Activated CD8-positive, alpha-beta memory T cell treated with anti-CD3 and anti-CD28 coated beads, Interleukin-2, amount 50 U/mL, for 48 hours (primary cell): Measurements from ENCODE around the gene NIPSNAP2.
"Not testable (repeated sequence)": the region's sequence is repeated elsewhere in the genome, so short reads cannot be mapped to it uniquely, and the experiment has no call there.

ENCODE experiments used
- DNase-seq: peaks from one replicate; pipeline ENCODE4 v3.0.0-alpha.2; 2020

The NIPSNAP2 gene

DNA sequence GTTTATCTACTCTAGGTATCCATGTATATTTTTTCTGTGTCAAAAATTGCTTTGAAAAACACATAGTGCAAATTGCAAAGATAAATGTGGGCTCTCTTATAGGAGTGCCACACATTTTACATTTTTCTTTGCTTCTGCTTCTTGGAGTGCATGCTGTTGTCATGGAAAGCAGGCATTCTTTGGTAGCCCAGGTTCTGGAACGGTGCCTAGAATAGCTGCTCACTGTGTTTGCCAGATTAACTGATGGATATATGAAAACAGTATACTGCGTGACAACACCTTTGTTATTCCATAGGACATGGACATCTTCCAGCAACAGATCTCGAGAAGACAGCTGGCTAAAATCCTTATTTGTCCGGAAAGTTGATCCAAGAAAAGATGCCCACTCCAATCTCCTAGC lies 13.4 kb downstream of the NIPSNAP2 start:
- DNase-seq: no peak

DNA sequence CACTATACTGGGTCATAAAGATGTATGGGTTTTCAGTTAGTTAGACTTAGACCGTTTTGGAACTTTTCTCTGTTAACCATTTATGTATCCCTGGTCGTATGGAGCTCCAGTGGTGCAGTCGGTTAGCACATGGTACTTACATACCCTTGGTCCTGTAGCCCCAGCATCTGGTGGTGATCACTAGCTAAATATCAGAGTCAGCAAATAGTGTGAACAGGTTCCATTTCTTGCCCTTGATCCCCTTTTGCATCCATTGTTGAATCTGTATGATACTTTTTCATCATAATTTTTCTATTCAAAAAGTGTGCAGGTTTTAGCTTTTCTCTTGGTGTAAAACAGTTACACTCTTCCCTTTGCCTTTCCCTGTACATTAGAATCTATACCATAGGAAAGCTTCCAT lies 15.9 kb downstream of the NIPSNAP2 start:
- no peak for DNase-seq

DNA sequence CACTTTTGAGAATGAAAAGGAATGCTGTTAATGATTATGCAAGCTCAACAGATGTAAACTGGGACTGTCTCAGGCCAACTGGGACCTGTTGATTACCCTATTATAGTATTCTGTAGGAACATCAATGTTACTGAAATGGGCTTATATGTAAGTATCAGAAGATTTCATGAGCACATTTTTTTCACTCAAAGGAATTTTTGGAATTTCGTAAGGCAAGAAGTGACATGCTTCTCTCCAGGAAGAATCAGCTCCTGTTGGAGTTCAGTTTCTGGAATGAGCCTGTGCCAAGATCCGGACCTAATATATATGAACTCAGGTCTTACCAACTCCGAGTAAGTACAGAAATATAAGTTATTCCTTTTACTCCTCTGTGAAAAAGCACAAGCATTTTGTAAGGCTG lies 19.2 kb downstream of the NIPSNAP2 start:
- no peak for DNase-seq

DNA sequence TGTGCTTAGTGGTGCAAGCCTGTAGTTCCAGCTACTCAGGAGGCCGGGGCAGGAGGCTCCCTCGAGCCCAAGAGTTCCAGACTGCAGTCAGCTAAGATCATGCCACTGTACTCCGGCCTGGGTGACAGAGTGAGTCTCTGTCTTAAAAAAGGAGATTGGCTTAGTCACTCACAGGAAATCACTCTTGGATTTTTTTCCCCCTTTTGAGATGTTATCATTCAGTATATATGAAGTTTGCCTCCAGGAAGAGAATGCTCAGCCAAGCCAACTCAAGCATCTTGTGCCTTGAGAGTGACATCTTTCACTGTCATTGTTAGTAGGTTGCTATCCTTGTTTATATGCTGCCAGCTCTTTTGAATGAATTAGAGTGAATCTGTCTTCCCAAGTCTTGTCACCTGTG lies 28.0 kb downstream of the NIPSNAP2 start:
- DNase-seq: no peak

DNA sequence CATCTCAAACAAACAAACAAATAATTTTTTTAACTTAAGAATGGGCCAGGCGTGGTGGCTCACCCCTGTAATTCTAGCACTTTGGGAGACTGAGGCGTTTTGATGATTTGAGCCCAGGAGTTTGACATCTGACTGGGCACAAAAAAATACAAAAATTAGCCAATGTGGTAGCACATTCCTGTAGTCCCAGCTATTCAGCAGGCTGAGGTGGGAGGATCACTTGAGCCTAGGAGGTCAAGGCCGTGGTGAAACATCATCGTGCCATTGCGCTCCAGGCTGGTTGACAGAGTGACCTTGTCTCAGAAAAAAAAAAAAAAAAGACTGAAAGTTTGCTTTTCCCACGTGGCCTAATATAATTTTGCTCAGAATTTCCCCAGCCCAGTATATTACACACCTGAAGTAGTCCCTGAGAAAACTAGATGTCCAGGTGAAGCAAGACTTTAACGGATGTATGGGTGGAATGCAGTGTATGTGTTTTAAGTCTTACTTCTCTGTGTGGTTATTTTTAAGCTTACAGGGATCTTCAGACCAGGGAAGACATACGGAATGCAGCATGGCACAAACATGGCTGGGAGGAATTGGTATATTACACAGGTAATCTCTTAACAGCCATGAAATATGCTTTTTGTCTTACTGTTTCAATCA lies 32.6 kb downstream of the NIPSNAP2 start:
- no peak for DNase-seq

DNA sequence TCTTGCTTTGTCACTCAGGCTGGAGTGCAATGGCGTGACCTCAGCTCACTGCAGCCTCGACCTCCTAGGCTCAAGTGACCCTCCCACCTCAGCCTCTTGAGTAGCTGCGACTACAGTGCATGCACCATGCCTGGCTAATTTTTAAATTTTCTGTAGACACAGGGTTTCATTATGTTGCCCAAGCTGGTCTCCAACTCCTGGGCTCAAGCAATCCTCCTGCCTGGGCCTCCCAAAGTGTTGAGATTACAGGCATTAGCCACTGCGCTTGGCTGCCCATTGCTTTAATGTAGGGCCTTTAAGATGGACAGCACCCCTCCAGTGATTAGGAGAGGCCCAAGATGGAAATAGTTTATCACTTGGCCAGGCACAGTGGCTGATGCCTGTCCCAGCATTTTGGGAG lies 39.4 kb downstream of the NIPSNAP2 start:
- no peak for DNase-seq

DNA sequence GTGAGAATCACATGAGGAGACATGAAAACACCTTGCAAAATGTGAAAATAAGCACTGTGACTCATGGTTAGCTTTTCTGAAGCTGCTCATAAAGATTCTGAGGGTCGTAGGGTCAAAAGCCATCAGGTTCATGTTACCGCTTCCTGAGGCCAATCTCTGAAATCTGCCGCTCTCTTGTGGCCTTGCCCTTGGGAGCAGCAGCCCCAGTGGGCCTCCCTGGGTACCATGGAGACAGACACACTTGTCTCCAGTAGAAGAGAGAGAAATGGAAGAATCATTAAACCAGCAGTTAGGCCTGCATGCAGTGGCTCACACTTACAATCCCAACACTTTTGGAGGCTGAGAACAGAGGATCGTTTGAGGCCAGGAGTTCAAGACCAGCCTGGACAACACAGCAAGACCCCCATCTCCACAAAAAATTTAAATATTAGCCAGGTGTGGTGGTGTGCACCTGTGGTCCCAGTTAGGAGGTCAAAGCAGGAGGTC lies 42.8 kb downstream of the NIPSNAP2 start:
- DNase-seq: no peak

DNA sequence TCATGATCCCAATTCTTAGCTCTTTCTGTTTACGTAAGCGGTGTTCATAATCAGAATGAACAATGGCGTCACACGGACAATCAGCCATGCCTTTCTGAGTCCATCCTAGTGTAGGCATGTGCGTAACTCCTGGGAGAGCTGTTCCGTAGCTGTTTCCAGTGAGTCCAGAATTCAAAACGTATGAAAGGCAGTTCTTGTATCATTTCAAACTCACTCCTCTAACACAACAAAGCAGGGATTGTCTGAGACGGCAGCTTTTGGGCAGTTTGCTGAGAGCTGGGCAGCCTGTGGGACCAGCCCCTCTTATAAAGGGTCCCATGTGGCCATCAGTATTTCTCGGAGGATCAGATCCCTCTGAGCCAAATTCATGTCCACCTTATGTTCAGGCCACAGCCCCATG lies 43.5 kb downstream of the NIPSNAP2 start:
- no peak for DNase-seq

DNA sequence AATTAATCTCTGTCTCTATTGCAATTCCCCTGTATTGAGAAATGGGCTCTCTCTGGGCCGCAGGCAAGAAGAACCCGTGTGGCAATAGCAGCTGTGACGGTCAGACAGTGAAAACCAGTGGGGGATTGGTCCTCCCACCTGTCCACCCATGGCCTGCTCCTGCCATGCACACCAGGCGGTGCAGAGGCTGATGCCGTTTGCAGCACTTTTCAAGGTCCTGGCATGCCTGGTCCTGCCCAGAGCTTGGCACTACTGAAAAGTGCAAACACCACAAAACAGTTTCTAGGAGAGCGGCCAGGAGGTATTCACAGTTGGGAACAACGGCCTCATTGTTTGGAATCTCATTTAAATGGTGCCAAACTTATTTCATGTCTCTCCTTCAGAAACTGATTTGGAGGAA lies 45.3 kb downstream of the NIPSNAP2 start:
- no peak for DNase-seq

DNA sequence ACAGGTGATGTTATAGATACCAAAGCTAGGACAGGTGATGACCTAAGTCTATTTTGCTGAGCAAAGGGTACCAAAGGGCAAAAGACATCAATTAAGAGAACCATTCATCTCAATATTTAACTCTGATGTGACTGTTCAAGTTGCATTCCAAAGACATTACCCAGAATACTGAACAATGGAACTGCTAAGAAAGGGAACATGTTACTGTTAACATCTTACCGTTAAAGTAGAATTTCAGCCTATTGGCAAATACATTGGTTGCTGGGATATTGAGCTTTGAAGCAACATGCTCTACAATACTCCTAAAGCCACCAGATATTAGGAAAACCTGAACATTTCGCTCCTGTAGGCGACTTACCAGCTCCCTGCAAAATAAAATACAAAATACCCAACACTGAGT lies 52.6 kb downstream of the NIPSNAP2 start:
- DNase-seq: not testable (repeated sequence)

DNA sequence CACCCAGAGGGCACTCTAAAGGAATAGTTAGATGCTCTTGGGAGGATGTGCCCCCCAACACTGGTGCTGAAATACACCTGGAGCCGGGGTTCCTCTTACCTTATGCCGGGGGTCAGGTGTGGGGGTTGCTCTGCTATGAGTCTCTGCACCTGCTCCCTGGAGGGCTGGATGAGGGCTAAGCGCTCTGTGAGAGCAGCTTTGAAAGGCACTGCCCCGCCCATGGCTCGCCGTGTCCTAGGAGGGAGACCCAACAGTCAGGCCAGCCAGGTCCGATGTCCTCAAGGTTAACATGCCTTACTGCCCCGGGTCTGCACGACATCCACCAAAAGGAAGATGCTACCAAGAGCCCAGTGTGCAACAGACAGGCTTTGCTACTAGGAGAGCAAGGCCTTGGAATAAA lies 55.1 kb downstream of the NIPSNAP2 start:
- DNase-seq: no peak

DNA sequence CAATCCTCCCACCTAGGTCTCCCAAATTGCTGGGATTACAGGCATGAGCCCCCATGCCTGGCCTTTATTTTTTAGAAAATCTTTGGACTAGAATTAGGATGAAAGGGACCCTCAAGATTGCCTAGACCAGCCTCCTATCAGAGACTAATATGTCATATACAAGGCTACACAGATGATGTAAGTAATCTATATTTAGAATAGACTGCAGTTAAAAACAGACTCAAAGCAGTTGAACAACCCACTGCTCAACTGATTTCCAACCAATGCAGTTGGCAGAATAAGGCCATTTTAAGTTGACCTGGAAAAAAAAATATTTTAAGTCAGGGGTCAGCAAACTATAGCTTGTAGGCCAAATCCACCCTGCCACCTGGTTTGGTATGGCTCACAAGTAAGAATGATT lies 59.1 kb downstream of the NIPSNAP2 start:
- no peak for DNase-seq

DNA sequence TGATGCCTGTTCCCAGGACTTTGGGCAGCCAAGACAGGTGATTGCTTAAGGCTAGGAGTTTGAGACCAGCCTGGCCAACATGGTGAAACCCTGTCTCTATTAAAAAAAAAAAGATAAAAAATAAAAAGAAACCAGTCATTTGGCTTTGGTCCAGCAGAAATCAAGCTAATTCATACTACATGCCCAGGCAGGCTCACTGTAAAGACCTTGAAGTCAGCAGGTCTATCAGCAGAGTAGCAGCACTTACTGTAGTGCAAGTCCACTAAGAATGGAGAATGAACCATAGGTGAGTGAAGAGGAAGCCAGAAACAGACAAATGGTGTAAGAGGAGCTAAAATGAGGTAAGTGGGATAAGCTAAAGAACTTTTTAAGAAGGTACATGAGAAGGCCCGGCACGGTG lies 62.2 kb downstream of the NIPSNAP2 start:
- no peak for DNase-seq

DNA sequence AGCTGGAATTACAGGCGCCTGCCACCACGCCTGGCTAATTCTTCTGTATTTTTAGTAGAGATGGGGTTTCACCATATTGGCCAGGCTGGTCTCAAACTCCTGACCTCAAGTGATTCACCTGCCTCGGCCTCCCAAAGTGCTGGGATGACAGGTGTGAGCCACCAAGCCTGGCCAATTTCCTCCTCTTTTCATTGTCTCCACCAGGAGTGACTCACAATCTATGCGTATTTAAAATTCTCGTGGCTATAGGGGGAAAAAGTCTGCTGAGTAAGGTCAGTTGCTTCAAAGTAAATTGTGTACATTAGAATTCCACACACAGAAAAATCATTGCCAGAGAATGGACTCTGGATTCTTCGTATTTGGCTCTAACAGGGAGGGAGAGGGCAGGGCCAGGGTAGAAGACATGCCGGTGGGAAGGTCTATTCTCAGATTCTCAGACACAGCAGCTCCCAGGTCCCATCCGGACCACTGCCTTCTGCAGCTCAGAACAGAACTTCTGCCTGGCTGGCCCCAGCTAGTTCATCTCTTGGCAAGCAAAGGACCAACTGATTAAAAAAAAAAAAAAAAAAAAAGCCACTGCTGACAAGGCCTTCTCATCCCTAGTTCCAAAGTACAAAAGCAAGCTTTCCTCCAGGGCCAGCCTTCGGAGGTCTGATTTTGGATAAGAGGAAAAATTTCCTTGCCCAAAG lies 64.7 kb downstream of the NIPSNAP2 start:
- DNase-seq: no peak

DNA sequence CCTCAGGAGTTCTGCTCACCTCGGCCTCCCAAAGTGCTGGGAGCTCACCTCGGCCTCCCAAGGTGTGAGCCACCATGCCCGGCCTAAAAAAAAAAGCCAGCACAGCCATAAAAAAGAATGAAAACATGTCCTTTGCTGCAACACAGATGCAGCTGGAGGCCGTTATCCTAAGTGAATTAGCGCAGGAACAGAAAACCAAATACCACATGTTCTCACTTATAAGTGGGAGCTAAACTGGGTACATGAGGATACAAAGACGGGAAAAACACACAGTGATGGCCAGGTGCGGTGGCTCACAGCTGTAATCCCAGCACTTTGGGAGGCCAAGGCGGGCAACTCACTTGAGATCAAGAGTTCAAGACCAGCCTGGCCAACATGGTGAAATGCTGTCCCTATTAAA lies 66.0 kb downstream of the NIPSNAP2 start:
- no peak for DNase-seq

DNA sequence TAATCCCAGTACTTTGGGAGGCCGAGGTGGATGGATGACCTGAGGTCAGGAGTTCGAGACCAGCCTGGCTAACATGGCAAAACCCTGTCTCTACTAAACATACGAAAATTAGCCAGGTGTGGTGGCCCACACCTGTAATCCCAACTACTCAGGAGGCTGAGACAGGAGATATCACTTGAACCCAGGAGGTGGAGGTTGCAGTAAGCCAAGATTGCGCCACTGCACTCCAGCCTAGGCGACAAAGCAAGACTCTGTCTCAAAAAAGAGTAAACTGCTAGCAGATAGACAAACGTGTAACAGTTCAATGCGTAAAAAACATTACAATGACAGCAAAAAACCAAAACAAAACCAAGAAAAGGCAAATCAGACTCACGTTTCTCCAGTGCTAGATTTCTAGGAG lies 67.2 kb downstream of the NIPSNAP2 start:
- DNase-seq: not testable (repeated sequence)

DNA sequence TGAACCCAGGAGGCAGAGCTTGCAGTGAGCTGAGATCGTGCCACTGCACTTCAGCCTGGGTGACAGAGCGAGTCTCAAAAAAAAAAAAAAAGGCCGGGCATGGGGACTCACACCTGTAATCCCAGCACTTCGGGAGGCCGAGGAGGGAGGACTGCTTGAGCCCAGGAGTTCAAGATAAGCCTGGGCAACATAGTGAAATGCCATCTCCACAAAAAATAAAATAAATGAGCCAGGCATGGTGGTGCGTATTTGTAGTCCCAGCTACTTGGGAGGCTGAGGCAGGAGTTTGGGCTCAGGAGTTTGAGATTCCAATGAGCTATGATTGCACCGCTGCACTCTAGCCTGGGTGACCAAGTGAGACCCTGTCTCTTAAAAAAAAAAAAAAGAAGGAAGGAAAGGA lies 68.2 kb downstream of the NIPSNAP2 start:
- DNase-seq: not testable (repeated sequence)

DNA sequence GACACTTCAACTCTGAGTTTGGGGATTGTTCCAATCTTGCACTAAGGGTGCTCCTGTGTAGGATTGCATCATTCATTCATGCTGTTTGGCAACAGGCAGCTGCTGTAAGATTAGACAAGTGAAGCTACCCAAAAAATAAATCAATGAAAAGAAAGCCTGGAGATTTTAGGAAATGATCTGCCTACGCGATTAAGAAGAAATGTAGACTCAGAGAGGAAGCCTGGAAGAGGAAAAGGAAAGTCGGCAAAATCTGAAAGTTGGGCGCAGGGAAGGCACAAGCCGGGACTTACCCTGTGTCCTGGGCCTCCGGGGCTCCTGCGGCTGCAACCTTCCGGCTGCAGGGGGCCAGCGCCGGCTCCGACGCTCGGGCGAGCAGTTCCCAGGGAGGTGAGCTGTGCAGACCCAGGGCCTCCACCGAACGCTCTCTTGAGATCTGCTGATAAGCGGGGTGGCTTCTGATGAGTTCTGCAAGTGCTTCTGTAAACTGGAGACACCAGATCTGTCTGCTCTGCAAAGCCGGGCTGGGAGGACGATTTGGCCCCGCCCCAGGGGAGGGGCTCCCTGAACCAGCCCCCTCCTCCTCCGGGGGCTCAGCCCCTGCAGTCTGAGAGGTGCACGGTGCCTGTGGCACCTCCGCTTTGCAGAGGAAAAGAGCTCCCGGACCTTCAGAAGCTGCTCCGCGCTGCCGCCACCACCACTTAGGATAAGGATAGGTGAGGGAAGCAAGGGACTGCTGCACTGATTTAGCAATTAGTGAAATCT lies 69.5 kb downstream of the NIPSNAP2 start:
- DNase-seq: peak; percentile 85

DNA sequence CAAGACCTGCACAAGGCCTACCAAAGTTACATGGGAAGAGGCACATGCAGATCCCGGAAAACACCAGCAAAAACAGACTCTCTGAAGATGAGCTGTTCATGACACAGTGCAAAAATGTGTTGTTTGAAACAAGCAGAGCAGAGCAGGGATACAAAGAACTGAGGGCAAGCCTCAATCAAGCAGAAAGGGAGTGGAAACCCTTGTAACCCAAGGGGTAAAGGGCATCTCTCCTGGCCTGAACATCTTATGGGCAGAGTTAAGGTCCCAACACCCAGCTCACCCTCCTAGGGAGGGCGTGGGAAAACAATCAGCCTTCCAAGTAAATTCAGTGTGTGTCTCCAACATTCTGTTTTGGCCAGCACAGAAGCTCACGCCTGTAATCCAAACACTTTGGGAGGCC lies 76.3 kb downstream of the NIPSNAP2 start:
- DNase-seq: no peak

DNA sequence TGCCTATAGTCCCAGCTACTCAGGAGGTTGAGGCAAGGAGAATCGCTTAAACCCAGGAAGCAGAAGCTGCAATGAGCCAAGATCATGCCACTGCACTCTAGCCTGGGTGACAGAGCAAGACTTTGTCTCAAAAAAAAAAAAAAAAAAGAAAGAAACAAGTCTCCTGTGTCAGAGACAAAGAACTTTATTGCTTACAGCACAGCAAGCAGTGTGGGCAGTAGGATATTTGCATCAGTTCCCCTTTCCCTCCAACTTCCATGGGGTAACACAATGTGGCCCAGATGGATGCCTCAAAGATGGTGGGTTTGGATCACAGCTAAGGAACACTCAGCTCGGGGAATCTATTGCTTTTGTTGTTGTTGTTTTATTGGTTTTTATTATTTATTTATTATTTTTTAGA lies 81.4 kb downstream of the NIPSNAP2 start:
- not testable (repeated sequence) for DNase-seq

DNA sequence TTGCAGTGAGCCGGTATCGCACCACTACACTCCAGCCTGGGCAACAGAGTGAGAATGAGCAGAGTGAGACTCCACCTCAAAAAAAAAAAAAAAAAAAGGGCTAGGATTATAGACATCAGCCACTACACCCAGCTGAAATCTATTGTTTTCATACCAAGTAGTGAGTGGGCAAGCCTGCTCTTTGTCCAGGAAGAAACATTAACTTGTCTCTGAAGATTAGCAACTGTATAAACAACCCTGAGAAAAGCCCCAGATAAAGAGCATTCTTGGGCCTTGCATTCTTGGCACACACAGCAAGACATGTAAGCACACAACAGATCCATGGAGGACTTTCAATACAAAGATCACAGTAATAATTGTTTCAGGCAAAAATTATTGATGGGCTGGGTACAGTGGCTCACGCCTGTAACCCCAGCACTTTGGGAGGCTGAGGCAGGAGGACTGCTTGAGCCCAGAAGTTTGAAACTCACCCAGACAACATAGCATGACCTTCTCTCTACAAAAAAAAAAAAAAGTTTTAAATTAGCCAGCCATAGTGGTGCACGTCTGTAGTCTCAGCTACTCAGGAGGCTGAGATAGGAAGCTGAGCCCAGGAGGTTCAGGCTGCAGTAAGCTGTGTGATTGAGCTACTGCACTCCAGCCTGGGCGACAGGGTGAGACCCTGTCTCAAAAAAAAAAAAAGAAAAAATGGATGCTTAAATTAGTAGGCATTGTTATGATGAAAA lies 82.5 kb downstream of the NIPSNAP2 start:
- DNase-seq: no peak

DNA sequence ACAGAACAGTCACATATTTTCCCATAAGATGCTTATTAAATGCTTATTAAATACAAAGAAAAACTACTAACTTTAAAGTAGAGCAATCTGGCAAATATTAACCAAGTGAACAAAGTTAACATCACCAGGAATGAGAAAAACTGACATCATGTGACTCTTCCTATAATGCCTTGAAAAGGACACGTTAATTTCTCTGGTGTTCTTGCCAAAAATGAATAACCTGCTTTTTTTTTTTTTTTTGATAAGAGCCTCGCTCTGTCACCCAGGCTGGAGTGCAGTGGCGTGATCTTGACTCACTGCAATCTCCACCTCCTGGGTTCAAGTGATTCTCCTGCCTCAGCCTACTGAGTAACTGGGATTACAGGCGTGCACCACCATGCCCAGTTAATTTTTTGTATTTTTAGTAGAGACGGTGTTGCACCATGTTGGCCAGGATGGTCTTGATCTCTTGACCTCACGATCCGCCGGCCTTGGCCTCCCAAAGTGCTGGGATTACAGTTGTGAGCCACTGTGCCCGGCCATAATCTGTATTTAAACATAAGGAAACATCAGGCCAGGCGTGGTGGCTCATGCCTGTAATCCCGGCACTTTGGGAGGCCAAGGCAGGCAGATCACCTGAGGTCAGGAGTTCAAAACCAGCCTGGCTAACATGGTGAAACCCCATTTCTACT lies 83.2 kb downstream of the NIPSNAP2 start:
- not testable (repeated sequence) for DNase-seq

DNA sequence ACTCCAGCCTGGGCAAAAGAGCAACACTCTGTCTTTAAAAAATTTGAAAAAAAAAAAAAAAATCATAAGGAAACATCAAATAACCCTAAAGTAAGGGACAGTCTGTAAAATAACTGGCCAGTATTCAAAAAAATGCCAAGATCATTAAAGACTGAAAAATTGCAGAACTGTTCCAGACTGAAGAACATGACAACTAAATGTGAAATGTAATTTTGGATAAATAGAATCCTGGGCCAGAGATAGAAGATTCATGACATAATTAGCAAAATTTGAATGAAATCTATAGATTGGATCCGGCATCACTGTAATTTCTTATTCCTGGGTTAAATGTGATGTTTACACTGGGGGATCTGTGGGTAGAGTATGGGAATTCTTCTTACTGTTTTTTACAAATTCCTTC lies 83.9 kb downstream of the NIPSNAP2 start:
- DNase-seq: no peak
